Endothelial cell of umbilical vein (primary cell): ENCODE data around the gene SLC8A1. TPM values are rescaled to one million over a fixed set of nuclear protein-coding genes. Genes with fewer than 3 reads are reported as not detected.

ENCODE experiments used
- BruUV-seq: library from RNA; stranded (reverse); fragments of 400-500 nt; replicated peaks from 2 replicates; lab custom pipeline; 2021; lab: Mats Ljungman, UMichigan
- CTCF ChIA-PET: fragments of 300-600, 350-600 bp; sonication (Branson Sonifier 250); formaldehyde crosslinking; loops from one replicate; lab custom pipeline; 2021; ENCODE audit warnings: antibody characterized with exemption, inconsistent platforms; lab: Charles Lee
- POLR2A ChIA-PET: fragments of 300-600, 350-600 bp; sonication (Branson Sonifier 250); formaldehyde crosslinking; loops from one replicate; lab custom pipeline; 2021; ENCODE audit warnings: antibody characterized with exemption, inconsistent platforms; lab: Charles Lee
- DNase-seq: peaks from one replicate; pipeline ENCODE4 v3.0.0-alpha.2; 2011; ENCODE audit warnings: low read depth, low spot score
- FAIRE-seq: peaks from 2 replicates; lab custom pipeline; 2011; peaks lifted over from hg19 to GRCh38; lab: Jason Lieb, UNC
- H2AFZ ChIP-seq: 2 replicates; pipeline ENCODE4 v1.6.0; 2012; ENCODE audit warnings: low read depth, low read length, control low read depth, inconsistent platforms
- H3K27ac ChIP-seq: 2 replicates; pipeline ENCODE4 v1.5.1; 2011; ENCODE audit warnings: low read depth, mild to moderate bottlenecking, control low read depth, low read length, moderate library complexity; ENCODE audit not compliant: insufficient read depth
- H3K27me3 ChIP-seq, 2 experiments: 2 replicates each; pipeline versions ENCODE4 v1.6.0 to v1.6.1; 2011; ENCODE audit warnings: low read length in 2 of 2, mixed read lengths in 1 of 2; ENCODE audit not compliant: control insufficient read depth in 2 of 2, insufficient read depth in 2 of 2
- H3K36me3 ChIP-seq, 2 experiments: 2 replicates in 1 of 2; 3 replicates in 1 of 2; pipeline ENCODE4 v1.5.1; 2011; ENCODE audit warnings: low read length in 2 of 2, mild to moderate bottlenecking in 1 of 2, moderate library complexity in 1 of 2; ENCODE audit not compliant: control insufficient read depth in 2 of 2, insufficient read depth in 2 of 2; ENCODE audit errors: extremely low read depth in 1 of 2
- H3K4me1 ChIP-seq: 3 replicates; pipeline ENCODE4 v1.5.1; 2011; ENCODE audit warnings: mild to moderate bottlenecking, low read length; ENCODE audit not compliant: control insufficient read depth, insufficient read depth; ENCODE audit errors: extremely low read depth
- H3K4me2 ChIP-seq: 2 replicates; pipeline ENCODE4 v1.6.1; 2011; ENCODE audit warnings: low read length, control low read depth, mixed read lengths; ENCODE audit not compliant: insufficient read depth
- H3K4me3 ChIP-seq, 3 experiments: fragments of 200-600 bp in 1 of 3; sonication (generic), shearing (Covaris generic) in 1 of 3; replicated peaks in 1 of 3; 2 replicates each; pipeline ENCODE4 v1.5.1; 2011 to 2016; ENCODE audit warnings: control low read depth in 3 of 3, low read length in 3 of 3, mild to moderate bottlenecking in 2 of 3, inconsistent platforms in 1 of 3, low read depth in 1 of 3, moderate library complexity in 1 of 3; ENCODE audit not compliant: insufficient read depth in 1 of 3
- H3K79me2 ChIP-seq: 2 replicates; pipeline ENCODE4 v1.6.0; 2012; ENCODE audit warnings: low read length, inconsistent platforms; ENCODE audit not compliant: control insufficient read depth, insufficient read depth
- H3K9ac ChIP-seq: replicated peaks from 2 replicates; pipeline ENCODE3; 2011; ENCODE audit warnings: low read length, control low read depth; ENCODE audit not compliant: insufficient read depth; ENCODE audit errors: extremely low read depth
- H3K9me1 ChIP-seq: replicated peaks from 3 replicates; pipeline ENCODE4 v1.6.0; 2011; ENCODE audit warnings: mild to moderate bottlenecking, low read length; ENCODE audit not compliant: control insufficient read depth, insufficient read depth; ENCODE audit errors: extremely low read depth
- H3K9me3 ChIP-seq: replicated peaks from 2 replicates; pipeline ENCODE4 v1.5.1; 2012; ENCODE audit warnings: low read length, inconsistent platforms; ENCODE audit not compliant: control insufficient read depth, insufficient read depth
- H4K20me1 ChIP-seq: replicated peaks from 2 replicates; pipeline ENCODE3; 2011; ENCODE audit warnings: mild to moderate bottlenecking, low read length; ENCODE audit not compliant: control insufficient read depth, insufficient read depth; ENCODE audit errors: extremely low read depth
- FOS ChIP-seq: IDR thresholded peaks from 2 replicates; pipeline ENCODE4 v1.6.1; 2011; ENCODE audit warnings: mild to moderate bottlenecking, low read length, moderate library complexity, borderline replicate concordance; ENCODE audit not compliant: insufficient read depth
- GATA2 ChIP-seq: IDR thresholded peaks from 2 replicates; pipeline ENCODE4 v1.7.0; 2011; ENCODE audit warnings: low read depth, mild to moderate bottlenecking, moderate library complexity, mixed read lengths, low read length; ENCODE audit not compliant: insufficient read length, insufficient read depth
- MYC ChIP-seq: IDR thresholded peaks from one replicate; pipeline ENCODE4 v1.6.1; 2011; ENCODE audit warnings: mild to moderate bottlenecking, low read depth, low read length
- POLR2AphosphoS5 ChIP-seq: IDR thresholded peaks from 2 replicates; pipeline ENCODE4 v1.6.1; 2012; ENCODE audit warnings: low read depth, mild to moderate bottlenecking, control low read depth, low read length, moderate library complexity; ENCODE audit not compliant: insufficient read depth
- dilution Hi-C: fragments of 300-500 bp; cut with MboI; formaldehyde crosslinking; loops from one replicate; pipeline ENCODE4 v1.15.0; 2019; ENCODE audit warnings: low sequenced_read_pairs; ENCODE audit not compliant: extremely low pct_ligation_motif_present
- intact Hi-C: fragments of 100-400 bp; cut with micrococcal nuclease; formaldehyde crosslinking; loops from one replicate; pipeline ENCODE4 v1.10.0; 2022
- polyA plus RNA-seq, 4 experiments: library from polyadenylated mRNA; depleted of rRNA in 3 of 4; stranded (reverse) in 3 of 4; unstranded in 1 of 4; fragments of >200 nt; gene quantifications; 2 replicates each; pipeline versions ENCODE4 v1.2.1 to v1.2.3, GENCODE V29; 2011 to 2012; ENCODE audit warnings: missing spikeins in 1 of 4
- total RNA-seq: library from RNA; stranded (reverse); gene quantifications from 2 replicates; pipeline ENCODE4 v1.2.3, GENCODE V29; 2021

SLC8A1 gene
- total and polyA plus RNA-seq, 2 donors (not counting 3 experiments of a cell fraction or from before 2014, with no cell fraction given) = 0.19 to 1.8 TPM

DNA sequence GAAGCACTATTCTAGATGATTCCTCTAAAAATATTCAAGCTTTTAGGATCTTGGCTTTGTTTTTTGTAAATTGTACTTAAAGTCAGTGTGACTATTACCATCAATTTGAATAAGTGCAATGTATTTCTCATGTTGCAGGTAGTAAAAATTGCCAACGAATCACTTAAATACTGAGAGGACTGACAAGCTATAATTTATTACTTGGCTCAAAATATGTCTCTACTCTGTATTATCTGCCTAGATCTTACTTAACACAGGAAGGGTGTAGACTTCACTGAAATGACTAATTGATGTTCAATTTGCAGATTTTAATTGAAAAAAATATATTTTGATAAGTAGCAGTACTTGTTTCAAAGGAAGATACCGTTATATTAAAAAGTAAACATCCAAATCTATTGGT lies 202.3 kb downstream of the SLC8A1 start:
- no TSS peak for BruUV-seq
- CTCF ChIA-PET = interaction anchor here (0.6 to 1.3 kb wide), 6 partner anchors 10 to 201 kb away, joined by 3 to 4 read pairs (median 3); no protein-coding TSS in a partner anchor
- Histone ChIP-seq H2AFZ (no peak overlapping the region), H3K4me1 (no peaks in the 10 kb centered on the region), H3K9me1 (no peaks in the 10 kb centered on the region), H3K9ac (no peak overlapping the region), H3K27me3 (no peaks in the 10 kb centered on the region), H3K27ac (no peak overlapping the region), H3K9me3 (no peaks in the 10 kb centered on the region), H3K36me3 (no peaks in the 10 kb centered on the region), H3K4me2 (no peak overlapping the region), H4K20me1 (no peaks in the 10 kb centered on the region), H3K4me3 (no peak overlapping the region), H3K79me2 (no peaks in the 10 kb centered on the region)
- TF ChIP-seq FOS (no peak), GATA2 (peak; percentile 46)
- intact Hi-C loops = no loop called here
- peak; percentile 3 for DNase-seq
- dilution Hi-C loops = no loop called here
- no peak for FAIRE-seq
- POLR2A ChIA-PET = no interaction called here

DNA sequence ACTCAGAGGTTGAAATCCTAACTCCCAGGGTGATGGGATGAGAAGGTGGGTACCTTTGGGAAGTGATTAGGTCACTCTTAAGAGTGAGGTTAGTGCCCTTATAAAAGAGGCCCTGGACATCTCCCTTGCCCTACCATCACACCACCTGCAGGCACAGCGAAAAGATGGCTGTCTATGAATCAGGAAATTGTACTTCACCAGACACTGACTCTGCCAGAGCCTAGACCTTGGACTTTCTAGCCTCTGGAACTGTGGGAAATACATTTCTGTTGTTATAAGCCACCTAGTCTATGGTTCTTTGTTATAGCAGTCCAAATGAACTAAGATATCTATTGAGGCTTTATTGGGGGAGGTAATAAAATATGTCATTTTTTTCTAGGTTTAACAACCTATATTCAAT lies 203.6 kb downstream of the SLC8A1 start:
- CTCF ChIA-PET = no interaction called here
- Histone ChIP-seq H3K27ac (no peak overlapping the region), H2AFZ (no peak overlapping the region), H3K4me3 (no peak overlapping the region), H3K79me2 (no peaks in the 10 kb centered on the region), H3K27me3 (no peaks in the 10 kb centered on the region), H4K20me1 (no peaks in the 10 kb centered on the region), H3K36me3 (no peaks in the 10 kb centered on the region), H3K9ac (no peak overlapping the region), H3K9me1 (no peaks in the 10 kb centered on the region), H3K4me2 (no peak overlapping the region), H3K9me3 (no peaks in the 10 kb centered on the region), H3K4me1 (no peaks in the 10 kb centered on the region)
- dilution Hi-C loops (no loop called here), intact Hi-C loops (no loop called here)
- TF ChIP-seq POLR2AphosphoS5 (no peak), MYC (no peak)
- DNase-seq (no peak), FAIRE-seq (no peak)
- POLR2A ChIA-PET = no interaction called here
- BruUV-seq = no TSS peak
